ENCODE data around the gene SH2D3C. TPM values are rescaled to one million over a fixed set of nuclear protein-coding genes. Genes with fewer than 3 reads are reported as not detected.

SH2D3C gene
- total and polyA plus RNA-seq, 2 of the 8 experiments (the other 6 are each of a cell fraction or from before 2014, with no cell fraction given), result 6.4 to 8.1 TPM

DNA sequence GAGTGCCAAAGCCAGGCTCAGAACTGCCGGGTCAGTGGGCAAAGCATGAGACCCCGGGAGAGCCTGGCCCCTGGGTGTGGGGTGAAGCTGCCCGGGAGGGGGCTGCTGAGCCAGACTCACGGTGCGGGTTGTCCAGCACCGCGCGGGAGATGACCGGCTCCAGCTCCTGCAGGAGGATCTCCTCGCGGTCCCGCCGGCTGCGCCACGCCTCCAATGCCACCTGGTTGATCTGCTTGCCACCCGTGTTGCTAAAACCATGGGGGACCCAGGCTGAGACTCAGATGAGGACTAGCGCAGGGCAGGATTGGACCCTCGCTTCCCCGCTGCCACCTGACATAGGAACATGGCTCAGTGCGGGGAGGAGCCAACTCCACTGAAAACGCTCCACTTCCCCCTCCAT, 46.0 kb downstream of the SH2D3C start:
- CTCF ChIA-PET (ENCODE audit: partially characterized antibody), result interaction anchor here (0.6 to 5.0 kb wide), 13 partner anchors 16 to 243 kb away, joined by 3 to 34 read pairs (median 4); partner anchors contain the start of gene CFAP157
- H2BK15ac ChIP-seq (ENCODE audit: low read length), result no peak overlapping the region
- DNase-seq (ENCODE audit: low read depth in 1 of 2, low spot score in 2 of 2) (no peak), FAIRE-seq (no peak)
- POLR2A ChIA-PET (ENCODE audit: partially characterized antibody), result interaction anchor here (0.6 kb wide), 1 partner anchor 53 kb away, joined by 4 read pairs; the partner anchor contains the start of gene CDK9
- no peaks in the 10 kb centered on the region for H3K36me3 ChIP-seq (ENCODE audit: control insufficient read depth in 2 of 4, insufficient read depth in 4 of 4, low read length in 3 of 4)
- no peak overlapping the region for H3K18ac ChIP-seq (ENCODE audit: extremely low read depth, low read length)
- no peak overlapping the region for H3K14ac ChIP-seq (ENCODE audit: insufficient read length)
- H3K56ac ChIP-seq (replicated peaks; ENCODE audit: insufficient read length, low read depth, low read length), result no peak overlapping the region
- no peak overlapping the region for H3K4me3 ChIP-seq (ENCODE audit: extremely low read depth in 1 of 4, insufficient read depth in 2 of 4, low read depth in 3 of 4, low read length in 4 of 4)
- no peak overlapping the region for H4K91ac ChIP-seq (replicated peaks; ENCODE audit: insufficient read length, low read length)
- no peak overlapping the region for H2BK5ac ChIP-seq (ENCODE audit: low read depth, low read length)
- no peak overlapping the region for H2AK5ac ChIP-seq (ENCODE audit: low read depth, low read length)
- H3K27ac ChIP-seq (ENCODE audit: low read depth, low read length), result no peak overlapping the region
- no peaks in the 10 kb centered on the region for H3K27me3 ChIP-seq (replicated peaks in 1 of 4; ENCODE audit: control insufficient read depth in 3 of 4, extremely low read depth in 1 of 4, insufficient read depth in 3 of 4, low read length in 3 of 4)
- WGBS, 2 experiments (ENCODE audit: extremely low coverage in 1 of 2, insufficient coverage in 1 of 2, insufficient read length in 1 of 2, insufficient replicate concordance in 2 of 2, low coverage in 1 of 2, low lambda C conversion rate in 2 of 2, missing lambda C conversion rate in 1 of 2), result 95% methylated on average over 19 of the region's 21 CpGs; no CpG with 5 or more reads in 1 of the 2 experiments
- peaks cover 3 to 11% (median 6%) of the 10 kb centered on the region in 4 experiments; a peak in 6 of 7 replicates for H3K4me1 ChIP-seq (replicated peaks in 1 of 4; ENCODE audit: control insufficient read depth in 3 of 4, insufficient read depth in 4 of 4, low read length in 3 of 4)
- 0 out of 2 replicates have a peak, but pooled peaks cover 2% of the 10 kb centered on the region for H3K23me2 ChIP-seq (ENCODE audit: low read depth, low read length)
- no peak overlapping the region for H3K4ac ChIP-seq (replicated peaks; ENCODE audit: insufficient read length, low read depth, low read length)
- H2AFZ ChIP-seq (ENCODE audit: low read length), result no peak overlapping the region
- no peak overlapping the region for H4K5ac ChIP-seq (ENCODE audit: insufficient read length, low read depth, low read length)
- H3K4me2 ChIP-seq (ENCODE audit: insufficient read depth in 1 of 2, low read depth in 2 of 2, low read length in 2 of 2), result no peak overlapping the region
- no peak overlapping the region for H4K8ac ChIP-seq (ENCODE audit: extremely low read depth, insufficient read depth, low read length)
- H3K23ac ChIP-seq (ENCODE audit: insufficient read length), result no peak overlapping the region
- peaks cover 0 to 2% of the 10 kb centered on the region in 2 experiments for H4K20me1 ChIP-seq (replicated peaks in 1 of 2; ENCODE audit: control insufficient read depth in 1 of 2, insufficient read depth in 2 of 2, low read length in 2 of 2)
- H2BK120ac ChIP-seq (replicated peaks; ENCODE audit: low read depth, low read length), result no peak overlapping the region
- H3K79me2 ChIP-seq (ENCODE audit: control insufficient read depth in 1 of 2, insufficient read depth in 2 of 2, low read length in 2 of 2), result no peaks in the 10 kb centered on the region
- no peak overlapping the region for H3K9ac ChIP-seq (replicated peaks in 1 of 4; ENCODE audit: extremely low read depth in 1 of 4, low read depth in 3 of 4, low read length in 3 of 4)
- H2BK20ac ChIP-seq (ENCODE audit: low read length), result no peak overlapping the region
- no peak overlapping the region for H2BK12ac ChIP-seq (ENCODE audit: low read depth, low read length)
- no peaks in the 10 kb centered on the region for H3K9me3 ChIP-seq (ENCODE audit: insufficient read depth in 2 of 2, low read depth in 1 of 2, low read length in 1 of 2)
- H3K79me1 ChIP-seq (ENCODE audit: low read depth, low read length), result no peaks in the 10 kb centered on the region
- TF ChIP-seq CREB1 (IDR thresholded peaks at IDR 0.05) (no peak), CBX5 (IDR thresholded peaks at IDR 0.05; ENCODE audit: low read depth, low read length) (no peak), NANOG (IDR thresholded peaks at IDR 0.05; ENCODE audit: insufficient read depth, low read depth, low read length, poor library complexity, severe bottlenecking) (no peak)
- TF ChIP-seq, protein P1, sequence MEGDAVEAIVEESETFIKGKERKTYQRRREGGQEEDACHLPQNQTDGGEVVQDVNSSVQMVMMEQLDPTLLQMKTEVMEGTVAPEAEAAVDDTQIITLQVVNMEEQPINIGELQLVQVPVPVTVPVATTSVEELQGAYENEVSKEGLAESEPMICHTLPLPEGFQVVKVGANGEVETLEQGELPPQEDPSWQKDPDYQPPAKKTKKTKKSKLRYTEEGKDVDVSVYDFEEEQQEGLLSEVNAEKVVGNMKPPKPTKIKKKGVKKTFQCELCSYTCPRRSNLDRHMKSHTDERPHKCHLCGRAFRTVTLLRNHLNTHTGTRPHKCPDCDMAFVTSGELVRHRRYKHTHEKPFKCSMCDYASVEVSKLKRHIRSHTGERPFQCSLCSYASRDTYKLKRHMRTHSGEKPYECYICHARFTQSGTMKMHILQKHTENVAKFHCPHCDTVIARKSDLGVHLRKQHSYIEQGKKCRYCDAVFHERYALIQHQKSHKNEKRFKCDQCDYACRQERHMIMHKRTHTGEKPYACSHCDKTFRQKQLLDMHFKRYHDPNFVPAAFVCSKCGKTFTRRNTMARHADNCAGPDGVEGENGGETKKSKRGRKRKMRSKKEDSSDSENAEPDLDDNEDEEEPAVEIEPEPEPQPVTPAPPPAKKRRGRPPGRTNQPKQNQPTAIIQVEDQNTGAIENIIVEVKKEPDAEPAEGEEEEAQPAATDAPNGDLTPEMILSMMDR (IDR thresholded peaks at IDR 0.05; ENCODE audit: control extremely low read depth in 1 of 3, insufficient read depth in 1 of 3, low read depth in 1 of 3, low read length in 3 of 3), result no peak
